NT2/D1 (cell line): ENCODE measurements around the gene FREM2.

Experiments
- SUZ12 ChIP-seq: IDR thresholded peaks from 2 replicates; pipeline ENCODE4 v1.6.1; 2011; ENCODE audit not compliant: insufficient read length, insufficient read depth; ENCODE audit errors: extremely low read depth
- YY1 ChIP-seq: IDR thresholded peaks from 2 replicates; pipeline ENCODE4 v1.6.1; 2011; ENCODE audit not compliant: insufficient read length, insufficient read depth
- ZNF274 ChIP-seq: IDR thresholded peaks from 2 replicates; pipeline ENCODE4 v1.6.1; 2011; ENCODE audit warnings: mild to moderate bottlenecking, low read depth, low read length

GRCh38 chr13:38733146-38733545 lies 46.3 kb downstream of the FREM2 start:
- TF ChIP-seq ZNF274 (no peak), YY1 (no peak), SUZ12 (no peak)
